ENCODE results near the gene TSHZ1.

TSHZ1 gene

GRCh38 chr18:75276818-75277609 lies 66.4 kb downstream of the TSHZ1 start:
- no peak for DNase-seq

GRCh38 chr18:75277610-75277928 lies 67.0 kb downstream of the TSHZ1 start:
- DNase-seq, result no peak

- DNase-seq, result no peak
Observed at GRCh38 chr18:75279381-75279780, 68.8 kb downstream of the TSHZ1 start.

GRCh38 chr18:75280427-75281280 lies 70.1 kb downstream of the TSHZ1 start:
- DNase-seq, result no peak

- no peak for DNase-seq
Observed at GRCh38 chr18:75282746-75283145, 72.1 kb downstream of the TSHZ1 start.

DNA sequence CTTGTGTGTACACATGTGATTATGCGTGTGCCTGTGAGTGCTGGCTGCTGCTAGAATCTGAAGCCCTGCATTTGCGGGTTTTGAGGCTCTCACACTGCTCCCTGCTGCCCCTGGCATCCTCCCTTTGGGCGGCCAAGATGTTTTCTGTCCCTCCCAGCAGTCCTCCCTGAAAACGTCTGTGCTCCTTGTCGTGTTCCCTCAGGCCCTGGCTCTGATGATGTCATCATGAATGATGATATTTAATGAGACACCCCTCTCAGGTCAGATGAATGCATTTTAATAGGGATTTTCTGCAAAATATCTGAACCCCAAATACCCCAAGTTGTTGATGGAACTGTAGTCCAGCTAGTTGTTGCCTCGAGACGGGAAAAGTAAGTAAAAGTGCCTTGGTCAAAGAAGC lies 73.1 kb downstream of the TSHZ1 start:
- DNase-seq, result no peak

DNA sequence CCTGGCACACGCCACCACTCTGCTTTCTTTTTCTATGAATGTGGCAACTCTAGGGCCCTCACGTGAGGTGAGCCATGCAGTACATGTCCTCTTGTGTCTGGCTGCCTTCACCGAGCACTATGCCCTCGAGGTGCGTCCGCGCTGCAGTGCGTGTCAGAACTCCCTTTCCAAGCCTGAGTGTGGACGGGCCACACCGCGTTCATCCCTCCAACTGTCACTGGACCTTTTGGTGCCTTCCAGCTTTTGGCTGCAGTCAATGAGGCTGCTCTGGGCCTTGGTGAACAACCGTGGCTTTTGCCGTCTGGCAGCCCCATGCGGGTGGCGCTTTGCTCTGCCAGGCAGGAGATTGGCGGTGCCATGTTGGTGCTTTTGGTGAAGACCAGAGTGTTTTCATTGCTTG lies 74.0 kb downstream of the TSHZ1 start:
- DNase-seq, result no peak

- DNase-seq, result no peak
Observed at GRCh38 chr18:75285876-75286275, 75.3 kb downstream of the TSHZ1 start.

GRCh38 chr18:75287006-75287405 lies 76.4 kb downstream of the TSHZ1 start:
- no peak for DNase-seq

DNA sequence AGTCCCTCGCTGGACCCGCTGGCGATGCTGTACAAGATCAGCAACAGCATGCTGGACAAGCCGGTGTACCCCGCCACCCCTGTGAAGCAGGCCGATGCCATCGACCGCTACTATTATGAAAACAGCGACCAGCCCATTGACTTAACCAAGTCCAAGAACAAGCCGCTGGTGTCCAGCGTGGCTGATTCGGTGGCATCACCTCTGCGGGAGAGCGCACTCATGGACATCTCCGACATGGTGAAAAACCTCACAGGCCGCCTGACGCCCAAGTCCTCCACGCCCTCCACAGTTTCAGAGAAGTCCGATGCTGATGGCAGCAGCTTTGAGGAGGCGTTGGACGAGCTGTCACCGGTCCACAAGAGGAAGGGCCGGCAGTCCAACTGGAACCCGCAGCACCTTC lies 77.1 kb downstream of the TSHZ1 start:
- DNase-seq, result no peak

- DNase-seq, result no peak
Observed at GRCh38 chr18:75289761-75290160, 79.2 kb downstream of the TSHZ1 start.

DNA sequence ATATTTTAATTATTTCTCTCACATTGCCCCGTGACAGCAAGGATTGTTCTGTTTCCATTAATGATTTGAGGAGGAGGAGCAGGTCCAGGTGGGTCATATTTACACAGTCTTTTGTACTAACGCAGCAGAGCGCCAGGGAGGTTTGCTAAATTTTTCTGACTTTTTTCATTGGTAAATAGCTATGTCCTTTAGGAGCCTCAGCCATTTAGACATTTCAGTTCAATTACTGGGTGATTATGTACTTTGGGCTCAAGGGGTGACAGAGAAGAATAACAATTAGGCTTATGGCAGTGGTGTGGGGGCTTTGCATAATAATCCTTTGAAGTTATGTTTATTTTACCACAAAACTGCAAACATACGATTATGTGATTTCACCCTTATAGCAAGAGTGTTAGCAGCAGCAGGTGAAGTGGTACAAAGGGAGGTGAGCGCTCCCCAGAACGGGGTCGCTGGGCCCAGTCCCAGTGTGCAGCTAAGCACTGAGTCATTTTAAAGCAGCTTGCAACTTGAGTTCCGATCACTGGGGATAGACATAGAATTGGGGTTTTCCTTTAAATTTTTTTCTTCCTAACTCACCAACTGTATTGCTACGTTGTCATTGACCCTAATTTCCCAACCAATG lies 80.3 kb downstream of the TSHZ1 start:
- no peak for DNase-seq

DNA sequence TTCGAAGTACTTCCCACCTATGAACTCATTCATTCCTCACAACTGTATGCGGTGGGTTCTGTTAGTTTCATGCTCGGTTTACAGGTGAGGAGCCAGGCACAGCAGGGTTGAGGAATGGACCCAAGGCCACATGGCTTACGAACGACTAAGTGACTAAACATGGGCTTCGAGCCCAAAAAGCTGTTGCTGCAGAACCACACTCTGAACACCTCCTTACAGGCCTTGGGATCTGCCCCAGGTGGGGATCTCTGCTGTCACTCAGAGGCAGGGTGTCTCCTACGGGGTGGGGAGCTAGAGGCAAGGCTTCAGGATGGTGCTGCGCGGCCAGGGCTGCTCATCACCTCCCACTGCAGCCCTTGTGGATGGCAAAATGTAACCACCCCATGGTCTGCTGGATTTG lies 80.9 kb downstream of the TSHZ1 start:
- no peak for DNase-seq

DNA sequence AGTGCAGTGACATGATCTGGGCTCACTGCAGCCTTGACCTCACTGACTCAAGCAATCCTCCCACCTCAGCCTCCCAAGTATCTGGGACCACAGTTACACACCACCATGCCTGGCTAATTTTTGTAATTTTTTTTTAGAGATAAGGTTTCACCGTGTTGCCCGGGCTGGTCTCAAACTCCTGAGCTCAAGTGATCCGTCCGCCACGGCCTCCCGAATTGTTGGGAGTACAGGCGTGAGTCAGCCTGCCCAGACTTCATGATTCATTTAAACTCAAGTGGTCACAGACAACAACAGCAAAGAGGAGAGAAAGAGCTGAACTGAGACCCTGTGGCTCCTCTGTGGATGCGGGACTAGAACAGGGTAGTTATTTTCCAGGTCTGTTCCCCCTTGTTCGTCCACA lies 83.0 kb downstream of the TSHZ1 start:
- DNase-seq, result no peak

- DNase-seq, result no peak
Observed at GRCh38 chr18:75297731-75298130, 87.1 kb downstream of the TSHZ1 start.

GRCh38 chr18:75304678-75305557 lies 94.3 kb downstream of the TSHZ1 start:
- DNase-seq, result no peak

- DNase-seq, result no peak
Observed at GRCh38 chr18:75305984-75306383, 95.4 kb downstream of the TSHZ1 start.

DNA sequence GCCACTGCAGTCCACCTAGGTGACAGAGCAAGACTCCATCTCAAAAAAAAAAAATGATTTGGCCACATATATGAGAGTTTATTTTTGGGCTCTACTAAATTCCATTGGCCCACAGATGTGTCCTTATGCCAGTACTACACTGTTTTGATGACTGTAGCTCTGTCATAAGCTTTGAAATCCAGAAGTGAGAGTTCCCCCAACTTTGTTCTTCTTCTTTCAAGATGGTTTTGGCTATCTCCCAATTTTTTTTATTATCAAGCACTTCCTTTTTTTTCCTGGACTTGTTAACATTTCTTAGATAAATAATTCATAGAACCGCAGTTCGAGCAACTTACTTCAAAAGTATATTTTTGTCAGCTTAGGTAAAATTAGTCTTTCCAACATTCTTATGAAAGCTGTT lies 96.9 kb downstream of the TSHZ1 start:
- DNase-seq, result no peak

GRCh38 chr18:75309564-75309963 lies 99.0 kb downstream of the TSHZ1 start:
- DNase-seq, result no peak

- DNase-seq, result no peak
Observed at GRCh38 chr18:75314117-75314516, 103.5 kb downstream of the TSHZ1 start.

DNA sequence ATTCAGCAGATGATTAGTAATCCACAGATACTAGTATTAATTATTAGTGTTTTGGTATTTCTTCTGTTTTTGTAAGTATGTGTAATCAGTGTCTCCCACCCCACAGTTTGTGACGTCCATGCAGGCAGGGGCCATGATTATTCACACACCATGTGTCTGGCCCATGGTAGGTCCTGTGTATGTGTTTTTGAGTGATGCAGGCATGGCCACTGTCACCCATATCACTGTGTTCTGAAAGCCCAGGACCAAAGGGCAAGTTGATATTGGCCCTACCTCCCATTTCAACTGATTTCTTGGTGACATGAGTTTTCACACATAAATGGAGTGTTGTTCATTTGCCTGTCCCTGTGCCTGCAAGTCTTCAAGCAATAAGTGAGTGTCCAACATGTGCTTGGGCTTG lies 104.0 kb downstream of the TSHZ1 start:
- no peak for DNase-seq

DNA sequence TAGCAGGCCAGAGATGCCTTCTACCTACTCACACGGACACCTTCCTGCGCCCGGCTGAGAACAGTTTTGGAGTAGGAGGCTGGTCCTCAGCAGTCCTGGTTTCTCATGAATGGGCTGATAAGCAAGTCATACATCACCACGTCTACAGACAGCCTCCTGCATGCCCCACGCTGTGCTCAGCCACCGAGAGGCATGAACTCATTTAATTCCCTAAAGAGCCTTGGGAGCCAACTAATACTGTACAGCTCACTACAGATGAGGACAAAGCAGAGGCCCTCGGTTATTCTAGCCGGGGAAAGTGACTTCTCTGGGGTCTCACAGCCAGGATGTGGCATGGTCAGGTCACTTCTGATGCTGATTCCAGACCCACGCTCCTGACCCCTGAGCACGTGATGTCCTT lies 105.6 kb downstream of the TSHZ1 start:
- no peak for DNase-seq

GRCh38 chr18:75316826-75317225 lies 106.2 kb downstream of the TSHZ1 start:
- DNase-seq, result no peak

All from femur (tissue), 1 donor.